ENCODE measurements around the gene SHISA4. TPM values are rescaled to one million over a fixed set of nuclear protein-coding genes. Genes with fewer than 3 reads are reported as not detected.

Gene SHISA4
- total RNA-seq, 1 donor from 2014 or later, result 8.6 TPM

DNA sequence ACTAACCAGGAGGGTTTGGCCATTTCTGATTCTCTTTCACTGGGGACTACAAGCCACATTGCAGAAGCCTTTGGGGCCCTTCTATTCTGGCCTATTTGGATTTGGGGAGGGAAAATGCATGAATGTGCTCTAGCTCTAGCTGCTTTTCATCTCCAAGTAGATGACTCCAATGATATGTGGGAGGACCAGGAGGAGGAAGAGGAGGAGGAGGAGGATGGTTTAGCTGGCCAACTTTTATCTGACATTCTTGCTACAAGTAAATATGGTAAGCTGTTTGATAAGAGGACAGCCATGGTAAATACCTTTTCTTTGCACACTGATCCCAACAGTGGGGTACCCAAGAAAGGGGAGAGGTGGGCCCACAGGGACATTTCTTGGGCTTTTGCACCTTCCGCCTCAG lies 14.0 kb upstream of the SHISA4 start:
- intact Hi-C loops (cut with DNase I), result no loop called here
- Histone ChIP-seq H3K9me3 (no peaks in the 10 kb centered on the region), H3K27me3 (no peaks in the 10 kb centered on the region), H3K4me3 (no peak overlapping the region), H3K27ac (no peak overlapping the region), H3K36me3 (peaks cover 67% of the 10 kb centered on the region), H3K4me1 (peaks cover 4% of the 10 kb centered on the region)
- ATAC-seq (no peak), DNase-seq (no peak)
- TF ChIP-seq, protein P1, sequence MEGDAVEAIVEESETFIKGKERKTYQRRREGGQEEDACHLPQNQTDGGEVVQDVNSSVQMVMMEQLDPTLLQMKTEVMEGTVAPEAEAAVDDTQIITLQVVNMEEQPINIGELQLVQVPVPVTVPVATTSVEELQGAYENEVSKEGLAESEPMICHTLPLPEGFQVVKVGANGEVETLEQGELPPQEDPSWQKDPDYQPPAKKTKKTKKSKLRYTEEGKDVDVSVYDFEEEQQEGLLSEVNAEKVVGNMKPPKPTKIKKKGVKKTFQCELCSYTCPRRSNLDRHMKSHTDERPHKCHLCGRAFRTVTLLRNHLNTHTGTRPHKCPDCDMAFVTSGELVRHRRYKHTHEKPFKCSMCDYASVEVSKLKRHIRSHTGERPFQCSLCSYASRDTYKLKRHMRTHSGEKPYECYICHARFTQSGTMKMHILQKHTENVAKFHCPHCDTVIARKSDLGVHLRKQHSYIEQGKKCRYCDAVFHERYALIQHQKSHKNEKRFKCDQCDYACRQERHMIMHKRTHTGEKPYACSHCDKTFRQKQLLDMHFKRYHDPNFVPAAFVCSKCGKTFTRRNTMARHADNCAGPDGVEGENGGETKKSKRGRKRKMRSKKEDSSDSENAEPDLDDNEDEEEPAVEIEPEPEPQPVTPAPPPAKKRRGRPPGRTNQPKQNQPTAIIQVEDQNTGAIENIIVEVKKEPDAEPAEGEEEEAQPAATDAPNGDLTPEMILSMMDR (IDR thresholded peaks at IDR 0.05), result no peak

DNA sequence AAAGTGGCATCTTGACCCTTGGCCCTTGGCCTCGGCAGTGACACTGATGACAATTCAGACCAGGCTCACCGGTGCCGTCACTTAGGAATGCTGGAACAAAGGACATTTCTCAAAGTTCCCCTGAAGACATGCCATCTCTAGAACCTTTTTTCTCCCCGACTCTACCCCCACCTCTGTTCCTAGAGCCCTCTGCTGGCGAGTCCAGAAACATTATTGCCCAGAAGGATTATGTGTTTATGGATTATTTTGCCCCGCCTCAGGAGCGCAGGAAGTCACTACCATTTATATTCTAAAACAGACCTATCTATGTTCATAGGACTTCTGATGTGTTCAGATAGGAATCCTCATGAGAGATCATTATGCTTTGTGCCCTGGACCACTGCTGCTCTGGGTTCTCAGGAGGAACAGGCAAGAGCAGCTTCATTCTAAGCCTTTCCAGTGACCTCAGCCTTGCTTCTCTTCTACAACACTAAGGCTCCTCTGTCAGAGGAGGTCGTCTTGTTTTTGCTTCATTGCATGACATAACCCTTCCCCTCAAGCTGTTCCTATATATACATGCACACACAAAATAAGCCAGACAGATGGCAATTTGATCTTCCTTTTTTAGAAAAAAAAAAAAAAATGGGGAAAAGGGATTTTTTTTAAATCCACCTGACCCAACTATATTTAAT lies 12.4 kb upstream of the SHISA4 start:
- intact Hi-C loops (cut with DNase I), result no loop called here
- DNase-seq, result no peak
- no peaks in the 10 kb centered on the region for H3K27me3 ChIP-seq
- peaks cover 4% of the 10 kb centered on the region for H3K4me1 ChIP-seq
- H3K36me3 ChIP-seq, result peaks cover 51% of the 10 kb centered on the region
- no peak overlapping the region for H3K27ac ChIP-seq
- no peak for ATAC-seq
- H3K4me3 ChIP-seq, result no peak overlapping the region
- TF ChIP-seq, protein P1 (IDR thresholded peaks at IDR 0.05), result peak; percentile 21
- no peaks in the 10 kb centered on the region for H3K9me3 ChIP-seq

DNA sequence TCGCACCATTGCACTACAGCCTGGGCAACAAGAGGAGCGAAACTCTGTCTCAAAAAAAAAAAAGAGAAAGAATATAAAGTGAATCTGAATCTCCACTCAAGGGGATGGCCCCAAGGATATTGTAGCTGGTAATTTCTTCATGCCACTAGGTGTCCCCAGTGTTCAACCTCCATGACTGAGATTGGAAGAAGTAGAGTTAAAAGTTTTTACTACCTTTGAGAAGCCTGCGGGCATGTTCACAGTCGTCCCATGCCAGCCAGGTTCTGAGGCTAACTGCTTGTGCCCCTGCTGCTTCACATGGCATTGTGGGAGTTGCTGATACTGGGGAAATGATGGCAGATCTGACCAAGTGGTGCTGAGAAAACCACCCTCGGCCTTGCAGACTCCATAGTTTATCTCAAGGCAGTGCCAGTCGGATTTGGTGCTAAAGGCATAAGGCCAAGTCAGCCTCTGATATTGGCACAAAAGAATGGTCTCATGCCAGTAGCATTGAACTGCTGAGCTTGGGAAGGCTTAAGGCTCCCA lies 10.8 kb upstream of the SHISA4 start:
- no peak for DNase-seq
- Histone ChIP-seq H3K27me3 (no peaks in the 10 kb centered on the region), H3K9me3 (no peaks in the 10 kb centered on the region), H3K27ac (no peak overlapping the region), H3K4me3 (no peak overlapping the region), H3K36me3 (peaks cover 34% of the 10 kb centered on the region), H3K4me1 (peaks cover 4% of the 10 kb centered on the region)
- intact Hi-C loops (cut with DNase I), result no loop called here
- TF ChIP-seq, protein P1 (IDR thresholded peaks at IDR 0.05), result peak; percentile 67
- peak; percentile 77 for ATAC-seq

DNA sequence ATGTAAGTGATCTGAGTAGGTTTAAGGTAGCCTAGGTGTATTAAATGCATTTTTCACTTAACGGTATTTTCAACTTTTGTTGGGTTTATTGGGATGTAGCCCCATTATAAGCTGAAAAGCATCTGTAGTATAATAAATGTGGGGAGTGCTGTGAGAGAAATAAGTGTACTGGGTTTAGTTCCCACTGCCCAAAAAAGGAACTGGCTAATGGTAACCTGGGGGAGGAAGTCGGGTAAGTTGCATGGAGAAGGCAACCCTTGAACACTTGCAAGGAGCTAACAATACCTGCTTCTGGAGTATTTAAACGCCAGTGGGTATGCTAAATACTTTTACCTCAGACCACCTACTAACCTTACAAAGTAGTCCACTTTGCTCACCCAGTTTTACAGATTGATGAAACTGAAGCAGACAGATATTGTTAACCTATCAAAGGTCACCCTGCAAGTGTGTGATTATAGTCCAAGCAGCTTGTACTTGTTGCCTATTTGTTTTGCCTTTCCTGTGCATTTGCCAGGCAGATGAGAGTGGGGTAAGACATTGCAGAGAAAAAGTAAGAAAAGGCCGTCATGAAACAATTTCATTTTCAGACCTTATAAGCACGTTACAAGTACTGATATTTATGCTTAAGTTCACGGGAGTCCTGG lies 7.6 kb upstream of the SHISA4 start:
- H3K27me3 ChIP-seq, result no peaks in the 10 kb centered on the region
- TF ChIP-seq, protein P1 (IDR thresholded peaks at IDR 0.05), result no peak
- peaks cover 7% of the 10 kb centered on the region for H3K36me3 ChIP-seq
- peaks cover 17% of the 10 kb centered on the region for H3K4me1 ChIP-seq
- intact Hi-C loops (cut with DNase I), result no loop called here
- no peaks in the 10 kb centered on the region for H3K9me3 ChIP-seq
- DNase-seq (no peak), ATAC-seq (no peak)
- no peak overlapping the region for H3K27ac ChIP-seq
- H3K4me3 ChIP-seq, result no peak overlapping the region

DNA sequence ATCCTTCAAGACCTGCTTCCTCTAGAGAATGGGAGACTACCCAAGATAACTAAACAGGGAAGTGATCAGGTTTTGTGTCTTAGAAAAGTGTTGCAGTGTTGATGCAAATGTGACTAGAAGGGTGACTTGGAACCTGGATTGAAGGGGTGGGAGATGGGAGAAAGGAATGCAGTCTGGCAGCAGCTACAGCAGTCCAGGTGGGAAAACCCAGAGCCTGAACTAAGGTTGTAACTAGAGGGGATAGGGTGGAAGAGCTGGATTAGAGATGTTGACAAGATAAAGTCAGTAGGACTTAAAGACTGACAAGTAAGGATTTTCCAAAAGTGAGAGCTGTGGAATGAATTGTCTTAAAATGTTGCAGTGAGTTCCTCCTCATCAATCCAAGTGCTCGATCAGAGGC lies 7.1 kb upstream of the SHISA4 start:
- TF ChIP-seq, protein P1 (IDR thresholded peaks at IDR 0.05), result no peak
- Histone ChIP-seq H3K9me3 (no peaks in the 10 kb centered on the region), H3K27ac (no peak overlapping the region), H3K4me3 (no peak overlapping the region), H3K36me3 (peaks cover 2% of the 10 kb centered on the region), H3K4me1 (peaks cover 17% of the 10 kb centered on the region), H3K27me3 (no peaks in the 10 kb centered on the region)
- DNase-seq, result no peak
- ATAC-seq, result no peak
- intact Hi-C loops (cut with DNase I), result no loop called here
